ENCODE results near the gene COL10A1.

- TF ChIP-seq CTCF (IDR thresholded peaks at IDR 0.05; ENCODE audit: insufficient read depth, low read depth, low read length) (no peak), EZH2 (IDR thresholded peaks at IDR 0.05; ENCODE audit: insufficient read depth, low read length) (no peak)
Measured at GRCh38 chr6:116152620-116153019, 26.7 kb upstream of the COL10A1 start.

Data from astrocyte (in vitro differentiated cells and primary cell).